Neural crest cell (in vitro differentiated cells): ENCODE data around the gene DLGAP4. TPM values are rescaled to one million over a fixed set of nuclear protein-coding genes. Genes with fewer than 3 reads are reported as not detected.

Source experiments
- DNase-seq: peaks from one replicate; pipeline ENCODE4 v3.0.0; 2021; ENCODE audit warnings: low read depth, mixed read lengths, low spot score
- H3K27ac Mint-ChIP-seq: one replicate; pipeline ENCODE4 v1.8.0; 2021; ENCODE audit warnings: mild to moderate bottlenecking, mixed read lengths; ENCODE audit not compliant: unreplicated experiment
- H3K27me3 Mint-ChIP-seq: 2 replicates; pipeline ENCODE4 v1.8.0; 2021; ENCODE audit warnings: low read depth, mild to moderate bottlenecking, mixed read lengths
- H3K36me3 Mint-ChIP-seq: 2 replicates; pipeline ENCODE4 v1.8.0; 2021; ENCODE audit warnings: low read depth, mild to moderate bottlenecking, mixed read lengths
- H3K4me1 Mint-ChIP-seq: 2 replicates; pipeline ENCODE4 v1.8.0; 2021; ENCODE audit warnings: mixed read lengths
- H3K4me3 Mint-ChIP-seq: one replicate; pipeline ENCODE4 v1.8.0; 2021; ENCODE audit warnings: mild to moderate bottlenecking, mixed read lengths
- H3K9me3 Mint-ChIP-seq: 2 replicates; pipeline ENCODE4 v1.8.0; 2021; ENCODE audit warnings: mixed read lengths
- total RNA-seq: library from RNA; stranded (reverse); gene quantifications from 2 replicates; pipeline ENCODE4 v1.2.1, GENCODE V29; 2021
- TF ChIP-seq, protein P1 (sequence below): fragments of 200-600 bp; sonication (generic); conservative IDR thresholded peaks from 2 replicates; pipeline ENCODE4 v1.5.0; 2021; ENCODE audit warnings: antibody characterized with exemption, mild to moderate bottlenecking

Gene DLGAP4
- total RNA-seq, 1 donor from 2014 or later = 95.6 TPM

DNA sequence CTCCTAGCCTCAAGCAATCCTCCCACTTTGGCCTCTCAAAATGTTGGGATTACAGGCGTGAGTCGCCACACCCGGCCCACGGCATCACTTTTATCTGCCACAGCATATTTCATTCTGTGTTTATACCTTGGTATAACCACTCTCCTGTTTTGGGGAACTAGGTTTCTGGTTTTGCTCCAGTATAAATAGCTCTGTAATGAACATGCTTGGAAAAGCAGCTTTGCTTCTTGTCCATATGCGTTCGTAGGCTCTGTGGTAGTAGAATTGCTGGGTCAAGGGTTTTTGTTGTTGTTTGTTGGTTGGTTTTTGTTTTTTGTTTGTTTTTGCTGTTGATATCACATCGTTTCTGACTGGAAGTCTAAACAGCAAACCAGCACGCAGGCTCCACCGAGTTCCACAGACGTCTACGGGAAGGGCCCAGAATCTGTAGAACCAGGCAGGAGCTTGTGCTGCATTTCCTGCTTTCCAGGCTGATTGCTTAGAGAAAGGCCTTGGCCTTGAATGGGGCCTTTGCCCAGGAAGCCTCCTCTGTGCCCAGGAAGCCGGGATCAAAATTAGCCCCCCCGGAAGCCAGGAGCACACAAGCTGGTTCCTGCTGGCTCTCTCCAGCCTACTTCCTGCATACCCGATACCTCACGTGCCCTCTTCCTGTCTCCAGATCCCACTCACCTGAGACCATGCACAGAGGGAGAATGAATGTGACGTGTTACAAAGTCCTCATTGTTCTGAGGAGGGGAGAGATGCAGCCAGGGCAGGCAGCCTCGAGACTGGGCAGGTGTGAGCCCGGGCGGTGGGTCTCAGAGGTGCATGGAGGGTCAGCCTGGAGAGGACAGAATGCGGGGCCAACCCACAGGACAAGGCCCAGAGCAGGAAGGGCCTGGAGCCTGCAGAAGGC, 35.1 kb upstream of the DLGAP4 start:
- Mint-ChIP-seq H3K27ac (no peak overlapping the region), H3K36me3 (no peaks in the 10 kb centered on the region), H3K9me3 (no peaks in the 10 kb centered on the region), H3K27me3 (peaks cover 4% of the 10 kb centered on the region), H3K4me1 (peaks cover 16% of the 10 kb centered on the region), H3K4me3 (no peak overlapping the region)
- DNase-seq = no peak
- TF ChIP-seq, protein P1, sequence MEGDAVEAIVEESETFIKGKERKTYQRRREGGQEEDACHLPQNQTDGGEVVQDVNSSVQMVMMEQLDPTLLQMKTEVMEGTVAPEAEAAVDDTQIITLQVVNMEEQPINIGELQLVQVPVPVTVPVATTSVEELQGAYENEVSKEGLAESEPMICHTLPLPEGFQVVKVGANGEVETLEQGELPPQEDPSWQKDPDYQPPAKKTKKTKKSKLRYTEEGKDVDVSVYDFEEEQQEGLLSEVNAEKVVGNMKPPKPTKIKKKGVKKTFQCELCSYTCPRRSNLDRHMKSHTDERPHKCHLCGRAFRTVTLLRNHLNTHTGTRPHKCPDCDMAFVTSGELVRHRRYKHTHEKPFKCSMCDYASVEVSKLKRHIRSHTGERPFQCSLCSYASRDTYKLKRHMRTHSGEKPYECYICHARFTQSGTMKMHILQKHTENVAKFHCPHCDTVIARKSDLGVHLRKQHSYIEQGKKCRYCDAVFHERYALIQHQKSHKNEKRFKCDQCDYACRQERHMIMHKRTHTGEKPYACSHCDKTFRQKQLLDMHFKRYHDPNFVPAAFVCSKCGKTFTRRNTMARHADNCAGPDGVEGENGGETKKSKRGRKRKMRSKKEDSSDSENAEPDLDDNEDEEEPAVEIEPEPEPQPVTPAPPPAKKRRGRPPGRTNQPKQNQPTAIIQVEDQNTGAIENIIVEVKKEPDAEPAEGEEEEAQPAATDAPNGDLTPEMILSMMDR = no peak

DNA sequence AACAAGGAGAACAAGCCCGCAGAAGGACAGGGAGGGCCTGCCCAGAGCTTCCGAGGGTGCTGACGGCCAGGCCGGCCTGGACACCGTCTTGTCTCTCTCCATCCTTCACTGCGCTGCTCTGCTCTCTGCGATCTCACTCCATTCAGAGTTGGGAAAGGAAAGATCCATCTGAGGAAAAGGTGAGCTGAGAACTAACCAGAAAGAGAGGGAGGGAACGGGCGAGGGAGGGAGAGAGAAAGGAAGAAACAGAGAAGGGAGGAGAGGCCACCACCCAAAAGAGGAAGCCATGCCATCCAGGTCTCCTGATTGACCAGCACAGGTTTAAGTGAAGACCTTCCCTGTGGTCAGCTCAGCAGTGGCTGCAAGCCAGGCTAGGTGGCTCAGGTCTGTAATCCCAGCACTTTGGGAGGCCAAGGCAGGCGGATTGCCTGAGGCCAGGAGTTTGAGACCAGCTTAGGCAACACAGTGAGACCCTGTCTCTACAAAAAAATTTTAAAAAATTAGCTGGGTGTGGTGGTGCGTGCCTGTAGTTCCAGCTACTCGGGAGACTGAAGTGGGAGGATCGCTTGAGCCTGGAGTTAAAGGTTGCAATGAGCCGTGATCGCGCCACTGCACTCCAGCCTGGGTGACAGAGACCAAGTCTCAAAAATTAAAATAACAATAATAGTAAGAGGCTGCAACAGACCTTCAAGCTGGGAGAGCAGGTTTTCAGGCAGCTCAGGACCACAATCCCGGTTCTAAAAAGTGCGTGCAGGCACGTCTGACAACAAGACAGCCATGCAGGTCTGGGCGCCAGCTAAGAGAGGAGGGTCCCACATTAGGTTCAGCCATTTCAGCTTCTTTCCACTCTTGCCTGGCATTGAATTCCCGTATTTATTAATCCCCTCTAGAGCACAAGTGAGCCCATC, 34.2 kb upstream of the DLGAP4 start:
- H3K36me3 Mint-ChIP-seq = no peaks in the 10 kb centered on the region
- H3K27ac Mint-ChIP-seq = no peak overlapping the region
- peaks cover 4% of the 10 kb centered on the region for H3K27me3 Mint-ChIP-seq
- TF ChIP-seq, protein P1 = no peak
- no peaks in the 10 kb centered on the region for H3K9me3 Mint-ChIP-seq
- H3K4me1 Mint-ChIP-seq = peaks cover 16% of the 10 kb centered on the region
- DNase-seq = no peak
- H3K4me3 Mint-ChIP-seq = no peak overlapping the region

DNA sequence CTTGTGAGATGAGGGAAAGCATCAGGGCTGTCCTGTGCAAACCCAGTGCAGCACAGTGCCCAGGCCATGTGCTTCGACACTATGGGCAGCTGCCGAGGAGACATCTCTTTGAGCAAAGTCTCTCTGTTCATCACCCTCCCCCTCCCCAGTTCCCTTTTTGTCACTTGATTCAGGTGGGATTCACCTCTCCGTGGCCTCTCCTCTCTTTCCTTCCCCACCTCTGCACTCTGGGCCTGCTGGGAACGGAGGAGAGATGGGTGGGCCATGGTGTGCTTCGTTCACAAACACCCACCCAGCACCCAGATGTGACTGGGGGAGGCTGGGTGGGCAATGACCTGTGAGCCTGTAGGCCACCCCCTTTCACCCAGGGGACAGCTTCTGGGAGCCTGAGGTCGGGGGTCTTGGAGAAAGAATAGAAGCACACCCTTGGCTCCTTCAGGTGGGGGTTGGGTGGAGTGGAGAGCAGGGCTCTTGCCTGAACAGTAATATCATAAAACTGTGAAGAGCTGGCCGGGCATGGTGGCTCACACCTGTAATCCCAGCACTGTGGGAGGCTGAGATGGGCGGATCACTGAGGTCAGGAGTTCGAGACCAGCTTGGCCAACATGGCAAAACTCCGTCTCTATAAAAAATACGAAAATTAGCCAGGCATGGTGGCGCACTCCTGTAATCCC, 33.5 kb upstream of the DLGAP4 start:
- Mint-ChIP-seq H3K36me3 (no peaks in the 10 kb centered on the region), H3K27ac (no peak overlapping the region), H3K27me3 (peaks cover 7% of the 10 kb centered on the region), H3K4me1 (peaks cover 16% of the 10 kb centered on the region), H3K9me3 (no peaks in the 10 kb centered on the region), H3K4me3 (no peak overlapping the region)
- no peak for DNase-seq
- TF ChIP-seq, protein P1 = no peak

DNA sequence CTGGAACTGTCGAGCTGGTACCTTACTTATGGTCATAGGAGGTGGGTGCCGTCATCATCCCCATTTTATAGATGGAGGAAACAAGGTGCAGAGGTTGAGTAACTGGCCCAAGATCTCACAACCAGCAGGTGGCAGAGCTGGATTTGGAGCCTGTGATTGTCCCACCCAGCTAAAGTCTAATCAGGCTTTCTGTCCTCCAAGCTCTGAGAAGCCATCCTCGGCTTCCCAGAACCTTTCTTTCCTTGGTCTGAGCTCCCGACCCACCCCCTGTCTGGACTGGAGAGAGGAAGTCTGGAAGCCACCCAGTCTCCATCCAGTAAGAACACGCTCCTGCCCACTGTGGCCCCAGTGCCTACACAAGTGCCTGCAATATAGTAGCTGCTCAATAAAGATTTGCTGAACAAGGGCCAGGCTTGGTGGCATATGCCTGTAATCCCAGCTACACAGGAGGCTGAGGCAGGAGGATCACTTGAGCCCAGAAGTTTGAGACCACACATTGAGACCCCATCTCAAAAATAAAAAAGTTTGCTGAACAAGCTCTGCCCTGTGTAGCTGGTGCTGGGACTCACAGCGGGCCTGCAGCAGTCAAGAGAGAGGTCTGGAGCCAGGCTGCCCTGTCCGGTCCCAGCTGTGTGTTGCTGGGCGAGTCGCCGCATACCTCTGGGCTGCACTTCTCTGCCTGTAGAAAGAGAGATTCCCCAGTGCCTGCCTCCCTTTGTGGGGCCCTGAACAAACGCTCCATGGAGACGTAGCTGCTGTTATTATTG, 32.5 kb upstream of the DLGAP4 start:
- no peaks in the 10 kb centered on the region for H3K9me3 Mint-ChIP-seq
- H3K4me3 Mint-ChIP-seq = no peak overlapping the region
- peaks cover 13% of the 10 kb centered on the region for H3K27me3 Mint-ChIP-seq
- no peak for DNase-seq
- peak overlapping the region; percentile 87 for H3K27ac Mint-ChIP-seq
- H3K36me3 Mint-ChIP-seq = no peaks in the 10 kb centered on the region
- peaks cover 14% of the 10 kb centered on the region for H3K4me1 Mint-ChIP-seq
- TF ChIP-seq, protein P1 = peak; percentile 46
